ENCODE measurements around the gene EDC4.

DNA sequence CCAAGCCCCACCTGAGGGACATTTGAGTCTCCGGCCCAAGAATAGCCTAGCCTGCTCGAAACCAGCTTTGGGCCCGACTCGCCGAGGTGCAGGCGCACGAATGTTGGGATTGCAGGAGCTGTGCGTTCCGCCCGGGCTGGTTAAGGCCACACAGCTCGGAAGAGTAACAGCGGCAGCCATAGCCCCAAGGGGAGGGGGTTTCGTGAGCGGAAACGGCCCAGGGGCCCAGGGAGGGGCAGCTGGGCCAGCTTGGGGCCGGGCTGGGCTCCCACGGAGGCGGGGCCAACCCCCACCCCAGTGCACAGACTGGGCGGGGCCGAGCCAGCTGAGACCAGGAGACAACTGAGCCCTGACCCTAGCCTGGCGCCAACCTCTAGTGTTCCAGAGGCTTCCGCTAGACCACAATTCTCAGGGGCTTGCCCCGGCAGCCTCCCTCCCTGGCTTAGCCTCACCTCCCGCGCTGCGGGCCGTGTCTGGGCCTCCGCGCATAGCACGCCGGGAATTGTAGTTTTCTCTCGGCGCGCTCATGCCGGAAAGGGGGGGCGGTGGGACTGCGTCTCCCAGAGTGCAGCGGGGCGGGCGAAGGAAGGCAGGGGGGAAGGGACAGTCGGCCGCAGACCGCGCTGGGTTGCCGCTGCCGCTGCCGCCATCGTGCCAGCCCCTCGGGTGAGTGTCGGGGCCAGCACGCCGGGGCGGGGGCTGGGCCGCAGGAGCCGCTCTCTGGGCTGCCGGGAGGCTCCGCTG, 26.4 kb upstream of the EDC4 start, which contains the start of gene NUTF2:
- TF ChIP-seq CTCF (conservative IDR thresholded peaks at IDR 0.05) (no peak), EZH2 (IDR thresholded peaks at IDR 0.05; ENCODE audit: low read depth) (no peak)
